ENCODE results near the gene KDM4C.
A peak's percentile ranks its signal among the peaks of the same experiment; 100 is the strongest.

KDM4C gene

DNA sequence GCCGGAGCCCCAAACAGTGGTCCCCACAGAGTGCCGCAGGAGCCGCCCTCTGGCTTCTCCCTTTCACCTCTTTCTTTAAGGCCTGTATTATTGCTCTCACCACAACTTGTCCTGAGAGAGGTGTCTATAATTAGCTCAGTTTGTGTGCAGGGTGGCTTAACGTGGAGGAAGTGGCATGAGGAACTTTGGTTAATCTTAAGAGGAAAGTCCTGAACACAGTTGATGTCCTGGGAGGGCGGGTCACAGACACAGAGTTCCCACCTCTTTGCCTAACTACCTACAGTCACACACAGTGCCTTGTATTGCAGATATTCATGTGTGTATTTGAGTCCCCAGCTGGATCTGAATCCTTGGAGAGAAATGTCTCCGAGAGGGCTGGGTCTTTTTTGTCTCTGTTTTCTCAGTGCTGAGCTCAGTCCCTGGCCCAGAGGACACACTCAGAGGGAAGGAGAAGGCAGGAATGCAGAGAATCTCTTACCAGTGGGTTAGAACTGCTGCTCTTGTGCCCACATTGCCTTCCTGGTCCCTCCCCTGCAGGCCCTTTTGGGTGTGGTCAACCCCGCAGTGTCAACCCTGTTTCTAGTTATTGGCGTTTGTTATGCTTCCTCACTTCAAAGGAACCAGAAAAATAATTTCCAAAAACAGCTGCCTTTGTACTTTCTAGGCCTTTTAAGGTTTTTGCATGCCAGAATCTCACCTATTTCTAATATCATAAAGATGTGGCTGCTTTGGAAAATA is 392.5 kb downstream of the KDM4C start:
- H3K4me3 ChIP-seq (replicated peaks in 1 of 2; ENCODE audit: low read depth in 2 of 2, low read length in 2 of 2) = no peak overlapping the region
- no peak for DNase-seq (ENCODE audit: low read depth in 2 of 2)
- TF ChIP-seq, protein P1, sequence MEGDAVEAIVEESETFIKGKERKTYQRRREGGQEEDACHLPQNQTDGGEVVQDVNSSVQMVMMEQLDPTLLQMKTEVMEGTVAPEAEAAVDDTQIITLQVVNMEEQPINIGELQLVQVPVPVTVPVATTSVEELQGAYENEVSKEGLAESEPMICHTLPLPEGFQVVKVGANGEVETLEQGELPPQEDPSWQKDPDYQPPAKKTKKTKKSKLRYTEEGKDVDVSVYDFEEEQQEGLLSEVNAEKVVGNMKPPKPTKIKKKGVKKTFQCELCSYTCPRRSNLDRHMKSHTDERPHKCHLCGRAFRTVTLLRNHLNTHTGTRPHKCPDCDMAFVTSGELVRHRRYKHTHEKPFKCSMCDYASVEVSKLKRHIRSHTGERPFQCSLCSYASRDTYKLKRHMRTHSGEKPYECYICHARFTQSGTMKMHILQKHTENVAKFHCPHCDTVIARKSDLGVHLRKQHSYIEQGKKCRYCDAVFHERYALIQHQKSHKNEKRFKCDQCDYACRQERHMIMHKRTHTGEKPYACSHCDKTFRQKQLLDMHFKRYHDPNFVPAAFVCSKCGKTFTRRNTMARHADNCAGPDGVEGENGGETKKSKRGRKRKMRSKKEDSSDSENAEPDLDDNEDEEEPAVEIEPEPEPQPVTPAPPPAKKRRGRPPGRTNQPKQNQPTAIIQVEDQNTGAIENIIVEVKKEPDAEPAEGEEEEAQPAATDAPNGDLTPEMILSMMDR (IDR thresholded peaks at IDR 0.05; ENCODE audit: low read depth, low read length) = no peak

DNA sequence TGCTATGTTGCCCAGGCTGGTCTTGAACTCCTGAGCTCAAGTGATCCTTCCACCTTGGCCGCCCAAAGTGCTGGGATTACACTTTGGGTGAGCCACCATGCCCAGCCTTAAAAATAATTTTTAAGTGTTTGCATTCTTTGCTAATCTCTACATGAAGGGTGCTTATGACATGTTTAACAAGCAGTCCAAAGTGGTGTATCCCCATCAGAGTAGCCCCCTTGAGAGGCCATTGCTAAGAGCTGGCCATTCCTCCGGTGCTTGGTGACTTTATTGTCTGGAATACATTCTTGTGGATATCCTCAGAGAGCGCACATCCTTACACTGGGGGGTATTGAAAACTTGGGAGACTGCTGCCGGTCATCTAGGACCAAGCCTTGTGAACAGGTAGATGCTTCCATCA is 395.4 kb downstream of the KDM4C start:
- no peak for DNase-seq (ENCODE audit: low read depth in 2 of 2)
- H3K4me3 ChIP-seq (replicated peaks in 1 of 2; ENCODE audit: low read depth in 2 of 2, low read length in 2 of 2) = no peak overlapping the region
- TF ChIP-seq, protein P1 (IDR thresholded peaks at IDR 0.05; ENCODE audit: low read depth, low read length) = no peak

DNA sequence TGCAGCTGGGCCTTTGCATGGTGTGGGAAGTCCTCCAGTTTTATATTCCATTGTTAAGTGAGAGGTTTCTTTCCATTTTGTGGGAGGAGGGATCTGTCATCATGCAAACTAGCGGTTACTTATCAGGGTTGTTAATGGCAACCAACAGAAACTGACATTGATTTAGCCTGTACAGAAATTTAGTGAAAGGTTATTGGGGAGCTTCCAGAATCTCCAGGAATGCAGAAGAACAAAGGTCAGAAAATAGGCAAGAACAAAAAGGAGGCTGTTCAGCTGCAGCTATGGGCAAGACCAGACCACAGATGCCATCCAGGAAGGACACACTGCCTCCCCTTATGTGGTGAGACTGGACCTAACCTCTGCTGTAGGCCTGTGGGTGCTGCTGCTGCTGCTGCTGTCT is 395.8 kb downstream of the KDM4C start:
- DNase-seq (ENCODE audit: low read depth in 2 of 2) = peak; percentile 8 to 90
- TF ChIP-seq, protein P1 (IDR thresholded peaks at IDR 0.05; ENCODE audit: low read depth, low read length) = no peak
- no peak overlapping the region for H3K4me3 ChIP-seq (replicated peaks in 1 of 2; ENCODE audit: low read depth in 2 of 2, low read length in 2 of 2)

DNA sequence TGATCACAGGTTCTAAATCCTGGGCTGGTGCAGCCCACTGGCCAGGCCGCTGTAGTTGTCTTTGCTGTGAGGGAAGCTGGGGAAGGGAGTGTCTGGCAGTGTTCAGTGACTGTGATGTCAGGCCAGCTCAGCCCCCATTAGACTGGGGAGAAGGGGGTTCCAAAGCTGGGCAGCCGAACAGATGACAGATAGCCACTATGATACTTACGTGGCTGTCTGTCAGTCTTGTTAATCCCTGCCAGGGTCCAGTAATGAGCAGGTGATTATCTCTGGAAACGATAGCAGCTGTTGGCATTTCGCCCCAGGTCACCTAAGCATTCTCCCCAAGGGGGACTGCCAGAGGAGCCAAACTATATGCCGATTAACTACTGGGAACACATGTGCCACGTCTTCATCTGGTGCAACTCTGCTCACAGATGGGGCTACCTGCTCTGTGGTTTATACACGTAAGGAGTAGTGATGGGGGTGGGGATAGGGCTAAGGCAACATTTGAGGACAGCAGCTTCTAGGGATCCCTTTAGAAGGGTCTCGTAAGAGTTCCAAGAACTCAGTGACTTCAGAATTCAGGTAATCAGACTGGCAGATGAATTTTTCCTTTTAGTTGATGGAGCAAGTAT is 396.3 kb downstream of the KDM4C start:
- DNase-seq (ENCODE audit: low read depth in 2 of 2) = no peak
- no peak overlapping the region for H3K4me3 ChIP-seq (replicated peaks in 1 of 2; ENCODE audit: low read depth in 2 of 2, low read length in 2 of 2)
- TF ChIP-seq, protein P1 (IDR thresholded peaks at IDR 0.05; ENCODE audit: low read depth, low read length) = no peak

DNA sequence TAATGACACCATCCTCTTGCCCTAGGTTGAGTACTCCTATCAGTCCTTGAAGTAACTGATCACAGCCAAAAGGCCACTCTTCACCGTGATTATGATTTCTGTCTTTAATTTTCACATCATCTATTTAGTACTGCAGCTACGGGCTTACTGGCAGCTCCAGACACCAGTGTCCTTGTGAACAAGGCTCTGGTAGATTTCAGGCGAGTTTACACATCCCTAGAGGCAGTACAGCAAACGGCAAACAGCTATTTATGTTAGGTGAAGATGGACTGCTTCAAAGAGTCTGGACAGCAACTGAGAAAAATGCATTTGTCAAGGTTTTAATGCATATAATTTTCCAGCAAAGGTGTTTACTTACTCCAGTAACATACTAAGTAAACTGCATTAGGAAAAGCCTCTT is 396.9 kb downstream of the KDM4C start:
- TF ChIP-seq, protein P1 (IDR thresholded peaks at IDR 0.05; ENCODE audit: low read depth, low read length) = no peak
- DNase-seq (ENCODE audit: low read depth in 2 of 2) = no peak
- no peak overlapping the region for H3K4me3 ChIP-seq (replicated peaks in 1 of 2; ENCODE audit: low read depth in 2 of 2, low read length in 2 of 2)

DNA sequence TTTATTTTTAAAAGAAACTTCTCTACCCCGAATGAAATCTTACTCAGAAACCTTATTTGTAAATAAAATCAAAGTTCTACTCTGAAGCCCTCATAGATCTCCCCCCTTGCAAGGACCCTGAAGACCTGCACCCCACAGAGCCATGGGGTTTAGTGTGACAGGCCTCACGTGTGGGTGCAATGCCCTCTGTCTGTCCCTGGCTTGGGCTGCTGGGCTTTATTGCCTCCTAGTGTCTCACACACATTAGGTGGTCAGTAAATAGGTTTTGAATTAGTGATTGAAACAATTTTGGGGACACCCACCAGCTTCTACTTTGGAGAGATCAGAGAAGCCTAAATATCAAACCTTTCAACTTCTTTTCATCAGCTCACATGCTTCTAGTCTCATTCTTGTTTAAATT is 403.7 kb downstream of the KDM4C start:
- DNase-seq (ENCODE audit: low read depth in 2 of 2) = no peak
- TF ChIP-seq, protein P1 (IDR thresholded peaks at IDR 0.05; ENCODE audit: low read depth, low read length) = no peak
- H3K4me3 ChIP-seq (replicated peaks in 1 of 2; ENCODE audit: low read depth in 2 of 2, low read length in 2 of 2) = no peak overlapping the region
